ENCODE data around the gene USP24.

DNA sequence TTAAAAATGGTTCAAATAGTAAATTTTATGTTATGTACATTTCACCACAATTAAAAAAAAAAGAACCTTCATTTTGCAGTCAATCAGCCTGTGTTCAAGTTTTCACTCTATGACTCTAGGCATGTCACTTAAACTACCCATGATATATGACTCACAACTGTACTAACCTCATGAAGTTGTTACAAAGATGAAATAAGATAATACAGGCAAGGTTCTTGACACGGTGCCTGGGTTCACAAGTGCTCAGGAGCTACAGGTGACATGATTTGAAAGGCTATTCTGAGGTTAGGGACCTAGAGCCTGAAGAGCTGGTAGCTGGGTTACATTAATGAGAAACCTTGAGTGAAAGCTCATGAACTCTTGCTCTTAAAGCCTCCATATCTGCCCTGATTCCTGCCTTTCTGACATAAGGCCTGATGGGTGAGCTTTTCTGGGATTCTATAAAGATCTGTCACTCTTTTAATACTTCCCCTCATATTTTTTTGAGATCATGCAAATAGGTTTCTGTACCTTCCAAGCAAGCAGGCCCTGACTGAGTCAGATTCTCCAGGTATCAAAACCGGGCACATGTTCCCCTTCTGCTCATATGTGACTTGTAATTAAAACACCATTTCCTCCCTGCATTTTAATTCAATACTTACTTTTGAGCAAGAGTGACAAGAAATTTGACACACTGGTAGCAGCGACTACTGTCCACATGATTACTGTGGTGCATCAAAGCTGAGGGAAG lies 141.8 kb downstream of the USP24 start:
- TF ChIP-seq CTCF (IDR thresholded peaks at IDR 0.05) (no peak), EP300 (IDR thresholded peaks at IDR 0.05; ENCODE audit: borderline replicate concordance in 1 of 2, low read depth in 1 of 2, low read length in 1 of 2) (no peak), FOSL2 (IDR thresholded peaks at IDR 0.05; ENCODE audit: borderline replicate concordance, low read depth) (no peak), YY1 (IDR thresholded peaks at IDR 0.05; ENCODE audit: low read depth) (no peak), POLR2AphosphoS5 (IDR thresholded peaks at IDR 0.05; ENCODE audit: low read depth, low read length) (no peak), CHD2 (IDR thresholded peaks at IDR 0.05; ENCODE audit: low read length, partially characterized antibody) (no peak), RAD21 (IDR thresholded peaks at IDR 0.05; ENCODE audit: low read length) (no peak)
